ENCODE measurements around the gene CAMTA1. TPM values are rescaled to one million over a fixed set of nuclear protein-coding genes. Genes with fewer than 3 reads are reported as not detected.
"Not testable (repeated sequence)": the region's sequence is repeated elsewhere in the genome, so short reads cannot be mapped to it uniquely, and the experiment has no call there.

Gene CAMTA1
- total RNA-seq, 1 donor from 2014 or later, result 68.9 TPM

GRCh38 chr1:7703321-7704213 is 918.3 kb downstream of the CAMTA1 start:
- DNase-seq (ENCODE audit: low read depth), result no peak

- peak; percentile 77 for DNase-seq (ENCODE audit: low read depth)
Observed at GRCh38 chr1:7704214-7705047, 919.2 kb downstream of the CAMTA1 start.

- no peak for DNase-seq (ENCODE audit: low read depth)
Observed at GRCh38 chr1:7705048-7705907, 920.0 kb downstream of the CAMTA1 start.

GRCh38 chr1:7705908-7706216 is 920.6 kb downstream of the CAMTA1 start:
- no peak for DNase-seq (ENCODE audit: low read depth)

- peak; percentile 13 for DNase-seq (ENCODE audit: low read depth)
Observed at GRCh38 chr1:7707527-7707926, 922.3 kb downstream of the CAMTA1 start.

- DNase-seq (ENCODE audit: low read depth), result not testable (repeated sequence)
Observed at GRCh38 chr1:7708065-7708464, 922.8 kb downstream of the CAMTA1 start.

- DNase-seq (ENCODE audit: low read depth), result no peak
Observed at GRCh38 chr1:7710859-7711258, 925.6 kb downstream of the CAMTA1 start.

- DNase-seq (ENCODE audit: low read depth), result no peak
Observed at GRCh38 chr1:7712731-7713323, 927.6 kb downstream of the CAMTA1 start.

GRCh38 chr1:7716506-7716905 is 931.3 kb downstream of the CAMTA1 start:
- no peak for DNase-seq (ENCODE audit: low read depth)

GRCh38 chr1:7717748-7718368 is 932.6 kb downstream of the CAMTA1 start:
- DNase-seq (ENCODE audit: low read depth), result no peak

- DNase-seq (ENCODE audit: low read depth), result peak; percentile 14
Observed at GRCh38 chr1:7719468-7720094, 934.3 kb downstream of the CAMTA1 start.

- peak; percentile 41 for DNase-seq (ENCODE audit: low read depth)
Observed at GRCh38 chr1:7721940-7722669, 936.9 kb downstream of the CAMTA1 start.

GRCh38 chr1:7722670-7723012 is 937.4 kb downstream of the CAMTA1 start:
- peak; percentile 63 for DNase-seq (ENCODE audit: low read depth)

- no peak for DNase-seq (ENCODE audit: low read depth)
Observed at GRCh38 chr1:7726623-7727022, 941.4 kb downstream of the CAMTA1 start.

GRCh38 chr1:7727809-7728471 is 942.7 kb downstream of the CAMTA1 start:
- no peak for DNase-seq (ENCODE audit: low read depth)

GRCh38 chr1:7729761-7730160 is 944.5 kb downstream of the CAMTA1 start:
- DNase-seq (ENCODE audit: low read depth), result peak; percentile 26

GRCh38 chr1:7732331-7732730 is 947.1 kb downstream of the CAMTA1 start:
- DNase-seq (ENCODE audit: low read depth), result no peak

GRCh38 chr1:7733276-7733675 is 948.0 kb downstream of the CAMTA1 start:
- no peak for DNase-seq (ENCODE audit: low read depth)

- DNase-seq (ENCODE audit: low read depth), result no peak
Observed at GRCh38 chr1:7738044-7738443, 952.8 kb downstream of the CAMTA1 start.

All from myocyte (in vitro differentiated cells).